Brain microvascular endothelial cell (primary cell): ENCODE results near the gene SEPTIN12.

Experiments
- DNase-seq: peaks from one replicate; pipeline ENCODE4 v3.0.0-alpha.2; 2020
- H3K27ac ChIP-seq: fragments of 250-450 bp; sonication (Bioruptor Pico); 2 replicates; pipeline ENCODE4 v1.5.1; 2020; ENCODE audit warnings: mild to moderate bottlenecking, moderate library complexity
- H3K27me3 ChIP-seq: fragments of 250-450 bp; sonication (Bioruptor Pico); replicated peaks from 2 replicates; pipeline ENCODE4 v1.5.1; 2020; ENCODE audit warnings: mild to moderate bottlenecking
- H3K36me3 ChIP-seq: fragments of 250-450 bp; sonication (Bioruptor Pico); replicated peaks from 2 replicates; pipeline ENCODE4 v1.5.1; 2020; ENCODE audit warnings: mild to moderate bottlenecking
- H3K4me3 ChIP-seq: 2 replicates; pipeline ENCODE4 v1.5.1; 2011; ENCODE audit warnings: low read depth, mild to moderate bottlenecking, control low read depth, low read length, moderate library complexity
- in situ Hi-C: cut with HindIII; loops from 2 replicates; pipeline ENCODE4 v1.10.0; 2017; ENCODE audit warnings: low sequenced_read_pairs, low pct_ligation_motif_present
- TF ChIP-seq, protein P1 (sequence below): IDR thresholded peaks from 2 replicates; pipeline ENCODE4 v1.5.1; 2011; ENCODE audit warnings: low read depth, mild to moderate bottlenecking, moderate library complexity, low read length, control low read depth, inconsistent platforms; ENCODE audit errors: missing control alignments

Gene SEPTIN12

DNA sequence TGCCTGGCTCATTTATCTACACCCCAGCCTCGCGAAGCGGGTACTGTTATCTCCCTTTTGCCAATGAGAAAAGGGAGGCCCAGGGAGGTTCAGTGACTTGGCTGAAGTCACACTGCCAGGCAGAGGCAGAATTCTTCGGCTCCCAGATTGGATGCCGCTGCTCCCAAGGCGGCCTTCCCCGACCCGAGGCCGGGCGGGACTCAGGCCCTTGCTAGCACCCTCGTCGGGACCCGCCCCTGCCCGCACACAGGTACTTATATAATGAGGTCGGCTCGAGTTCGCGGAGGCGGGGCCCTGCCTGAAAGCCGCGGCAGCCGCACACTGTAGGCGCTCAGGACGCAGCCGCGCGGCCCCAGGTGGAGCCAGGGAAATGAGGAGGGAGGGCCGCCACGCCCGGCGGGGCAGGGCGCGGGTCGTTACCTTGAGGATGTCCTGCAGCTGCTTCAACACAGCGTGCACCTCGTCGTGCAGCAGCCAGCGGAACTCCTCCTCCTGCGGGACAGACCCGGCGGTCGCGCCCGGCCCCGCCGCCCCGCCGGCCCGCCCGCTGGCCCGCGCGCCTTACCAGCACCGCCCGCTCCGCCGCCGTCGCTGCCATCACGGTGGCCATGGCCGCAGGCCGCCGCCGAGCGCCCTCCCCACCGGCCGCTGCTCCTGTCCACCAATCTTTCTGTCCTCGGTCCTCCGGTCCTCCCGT is 14.0 kb upstream of the SEPTIN12 start, which contains the start of gene ROGDI:
Gene ROGDI (minus strand): TSS at position 672 of the 697 bp plus-strand sequence. CDS start 62 bp downstream, at position 610.
- Histone ChIP-seq H3K36me3 (peaks cover 12% of the 10 kb centered on the region), H3K27me3 (no peaks in the 10 kb centered on the region), H3K4me3 (peak within 1 kb of the TSS; percentile 75), H3K27ac (peak within 1 kb of the TSS; percentile 70)
- in situ Hi-C loops = no loop called here
- peak; percentile 53 for DNase-seq
- TF ChIP-seq, protein P1, sequence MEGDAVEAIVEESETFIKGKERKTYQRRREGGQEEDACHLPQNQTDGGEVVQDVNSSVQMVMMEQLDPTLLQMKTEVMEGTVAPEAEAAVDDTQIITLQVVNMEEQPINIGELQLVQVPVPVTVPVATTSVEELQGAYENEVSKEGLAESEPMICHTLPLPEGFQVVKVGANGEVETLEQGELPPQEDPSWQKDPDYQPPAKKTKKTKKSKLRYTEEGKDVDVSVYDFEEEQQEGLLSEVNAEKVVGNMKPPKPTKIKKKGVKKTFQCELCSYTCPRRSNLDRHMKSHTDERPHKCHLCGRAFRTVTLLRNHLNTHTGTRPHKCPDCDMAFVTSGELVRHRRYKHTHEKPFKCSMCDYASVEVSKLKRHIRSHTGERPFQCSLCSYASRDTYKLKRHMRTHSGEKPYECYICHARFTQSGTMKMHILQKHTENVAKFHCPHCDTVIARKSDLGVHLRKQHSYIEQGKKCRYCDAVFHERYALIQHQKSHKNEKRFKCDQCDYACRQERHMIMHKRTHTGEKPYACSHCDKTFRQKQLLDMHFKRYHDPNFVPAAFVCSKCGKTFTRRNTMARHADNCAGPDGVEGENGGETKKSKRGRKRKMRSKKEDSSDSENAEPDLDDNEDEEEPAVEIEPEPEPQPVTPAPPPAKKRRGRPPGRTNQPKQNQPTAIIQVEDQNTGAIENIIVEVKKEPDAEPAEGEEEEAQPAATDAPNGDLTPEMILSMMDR = no peak

DNA sequence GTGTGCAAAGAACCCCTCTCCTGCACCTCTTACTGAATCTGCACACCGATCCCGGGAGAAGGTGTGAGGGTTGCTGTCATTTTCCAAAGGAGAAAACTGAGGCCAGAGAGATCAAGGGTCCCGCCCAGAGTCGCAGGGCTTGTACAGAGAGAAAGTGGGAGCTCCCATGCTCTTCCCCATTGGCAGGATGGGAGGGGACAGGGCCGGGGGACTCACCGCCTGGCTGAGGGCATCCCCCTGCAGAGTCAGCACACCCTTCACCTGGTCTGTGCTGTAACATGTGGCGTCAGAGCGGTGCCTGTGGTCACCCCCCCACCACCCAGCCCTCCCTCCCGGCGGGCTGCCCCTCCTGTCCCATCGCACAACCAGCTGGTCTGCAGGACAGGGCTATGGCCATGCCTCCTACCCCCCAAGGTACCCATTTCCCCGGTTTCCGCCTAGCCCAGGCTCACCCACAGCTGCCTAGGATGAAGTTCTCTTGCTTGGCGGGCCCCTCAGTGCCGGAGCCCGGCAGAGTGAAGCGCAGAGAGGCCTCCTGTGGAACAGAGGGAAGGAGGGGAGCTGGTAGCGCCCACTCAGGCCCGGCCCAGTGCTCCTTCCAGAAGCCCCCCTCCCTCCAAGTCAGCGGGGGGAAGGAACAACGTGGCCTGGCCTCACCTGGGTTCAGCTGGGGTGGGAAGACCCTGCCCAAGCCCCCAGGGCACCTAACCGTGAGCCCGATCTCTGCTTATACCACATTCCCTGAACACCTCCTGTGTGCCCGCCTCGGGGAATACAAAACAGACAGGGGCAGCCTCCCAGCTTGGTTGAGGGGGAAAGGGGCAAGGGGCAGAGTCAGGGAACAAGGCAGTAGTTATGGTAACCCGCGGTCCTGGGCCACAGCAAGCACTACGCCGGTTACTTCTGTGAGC is 13.2 kb upstream of the SEPTIN12 start:
- no peaks in the 10 kb centered on the region for H3K27me3 ChIP-seq
- H3K36me3 ChIP-seq = peaks cover 11% of the 10 kb centered on the region
- peak overlapping the region; percentile 75 for H3K4me3 ChIP-seq
- DNase-seq = no peak
- in situ Hi-C loops = no loop called here
- no peak overlapping the region for H3K27ac ChIP-seq
- TF ChIP-seq, protein P1 = no peak

DNA sequence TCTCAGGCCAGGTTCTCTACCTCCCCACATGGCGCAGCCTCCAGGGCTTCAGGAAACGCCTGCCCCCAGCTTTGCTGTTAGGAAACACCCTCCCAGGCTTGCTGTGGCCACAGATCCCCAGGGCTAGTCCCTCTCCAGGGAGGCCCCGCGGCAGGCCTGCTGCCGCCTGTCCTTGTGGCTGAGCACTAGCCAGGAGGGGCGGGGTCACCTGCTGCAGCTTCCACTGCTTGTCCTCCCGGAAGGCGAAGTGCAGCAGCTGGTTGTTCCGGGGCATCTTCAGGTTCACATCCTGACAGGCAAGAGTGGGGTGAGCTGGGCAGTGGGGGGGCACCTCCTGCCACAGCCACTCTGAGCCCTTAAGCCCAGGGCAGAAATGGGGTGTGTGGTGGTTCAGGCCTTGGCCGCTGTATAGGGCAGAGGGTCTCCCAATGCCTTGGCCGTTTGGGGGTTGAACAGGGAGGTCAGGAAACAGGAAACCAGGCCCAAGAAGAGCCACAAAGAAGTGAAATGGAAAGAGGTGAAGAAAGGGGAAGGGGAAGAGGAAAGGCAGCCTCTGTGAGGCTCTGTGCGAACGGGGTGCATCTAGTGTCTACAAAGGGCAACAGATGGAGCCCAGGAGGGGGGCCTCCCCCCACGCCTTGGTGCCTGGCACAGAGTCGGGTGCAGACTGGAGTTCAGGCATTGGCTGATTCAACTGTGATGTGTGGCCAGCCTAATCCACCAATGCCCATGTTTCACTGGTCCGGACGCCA is 12.3 kb upstream of the SEPTIN12 start:
- Histone ChIP-seq H3K4me3 (no peak overlapping the region), H3K27me3 (no peaks in the 10 kb centered on the region), H3K36me3 (peaks cover 11% of the 10 kb centered on the region), H3K27ac (no peak overlapping the region)
- TF ChIP-seq, protein P1 = no peak
- in situ Hi-C loops = no loop called here
- no peak for DNase-seq

DNA sequence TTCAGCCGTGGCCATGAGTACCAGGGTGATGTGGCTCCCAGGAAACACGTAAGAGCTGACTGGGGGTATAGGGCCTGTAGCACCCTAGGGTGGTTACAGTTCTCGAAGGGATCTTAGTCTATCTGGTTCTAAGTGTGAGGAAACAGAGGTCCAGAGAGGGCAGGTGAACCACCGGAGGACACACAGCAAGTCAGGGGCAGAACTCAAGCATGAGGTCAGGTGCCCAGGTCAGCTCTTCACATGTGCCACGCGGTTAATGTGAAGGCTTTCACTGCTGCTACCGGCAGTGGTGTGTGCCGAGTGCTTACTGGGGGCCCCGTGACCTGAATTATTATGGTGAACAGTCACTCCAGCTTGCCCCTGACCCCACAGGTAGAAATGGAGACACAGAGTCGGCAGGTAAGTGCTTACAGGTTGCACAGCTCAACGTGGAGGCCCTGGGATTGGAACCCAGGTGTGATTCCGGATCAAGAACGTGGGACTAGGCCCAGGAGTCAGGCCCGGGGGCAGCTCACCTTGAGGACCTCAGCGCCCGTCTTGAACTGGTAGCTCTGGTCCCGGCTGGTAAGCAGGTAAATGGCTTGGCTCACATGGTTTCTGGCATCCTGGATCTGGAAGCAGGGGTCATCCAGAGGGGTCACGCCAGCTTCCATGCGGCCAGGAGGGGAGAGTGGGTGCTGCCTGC is 11.2 kb upstream of the SEPTIN12 start:
- DNase-seq = no peak
- Histone ChIP-seq H3K27ac (no peak overlapping the region), H3K4me3 (no peak overlapping the region), H3K36me3 (peaks cover 9% of the 10 kb centered on the region), H3K27me3 (no peaks in the 10 kb centered on the region)
- TF ChIP-seq, protein P1 = no peak
- in situ Hi-C loops = no loop called here

DNA sequence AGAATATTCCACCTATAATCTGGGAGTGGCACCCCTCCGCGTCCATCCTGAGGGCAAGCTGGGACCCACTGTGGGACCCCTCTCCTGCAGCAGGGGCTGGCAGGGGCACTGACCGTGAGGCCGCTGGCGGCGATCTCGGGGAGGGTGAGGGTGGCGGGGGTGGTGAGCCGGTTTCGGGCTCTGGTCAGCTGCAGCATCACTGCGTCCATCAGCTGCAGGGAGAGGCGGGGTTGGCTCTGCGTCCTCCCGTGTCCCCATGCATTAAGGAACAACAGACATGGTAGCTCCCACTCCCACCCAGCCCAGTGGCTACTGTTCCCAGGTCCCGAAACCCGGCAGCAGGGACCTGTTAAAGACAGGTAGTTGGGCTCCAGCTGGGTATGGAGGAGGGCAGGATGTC is 10.3 kb upstream of the SEPTIN12 start:
- TF ChIP-seq, protein P1 = no peak
- in situ Hi-C loops = no loop called here
- H3K4me3 ChIP-seq = no peak overlapping the region
- H3K27ac ChIP-seq = no peak overlapping the region
- H3K36me3 ChIP-seq = peaks cover 7% of the 10 kb centered on the region
- DNase-seq = no peak
- no peaks in the 10 kb centered on the region for H3K27me3 ChIP-seq
